ENCODE results near the gene LDLRAP1. TPM values are rescaled to one million over a fixed set of nuclear protein-coding genes. Genes with fewer than 3 reads are reported as not detected.

LDLRAP1 gene
- total RNA-seq: 10 to 100 TPM; 16.7 to 36.1 (median 30.5) TPM

GRCh38 chr1:25543425-25544242 lies at the start of gene LDLRAP1:
TSS of gene LDLRAP1 (plus strand) at chr1:25543606. CDS start at chr1:25543699, 93 bp downstream.
- TF ChIP-seq POLR2A (IDR thresholded peaks at IDR 0.05) (peak in 3 of 4 donors; percentile 65 to 94 (median 92)), POLR2AphosphoS5 (IDR thresholded peaks at IDR 0.05) (peak; percentile 28 to 92), EP300 (IDR thresholded peaks at IDR 0.05) (no peak), CTCF (IDR thresholded peaks at IDR 0.05) (peak in 4 of 6 experiments; percentile 10 to 30 (median 16))
- Histone ChIP-seq H3K27ac (peak within 1 kb of the TSS; percentile 76 to 95 (median 82)), H3K9me3 (no peaks in the 10 kb centered on the region), H3K27me3 (no peaks in the 10 kb centered on the region), H3K4me1 (peaks cover 26 to 47% (median 30%) of the 10 kb centered on the region in 4 donors), H3K36me3 (no peaks in the 10 kb centered on the region), H3K4me3 (peak within 1 kb of the TSS; percentile 91 to 98 (median 96))
- ATAC-seq (ENCODE audit: low FRiP score in 2 of 2): peak; percentile 91 to 98
- peak; percentile 75 to 96 for DNase-seq
- WGBS, 2 donors: 0% methylated on average over 37 of the region's 99 CpGs; no CpG with 5 or more reads in 1 of the 2 donors

GRCh38 chr1:25494952-25495351 lies 48.5 kb upstream of the LDLRAP1 start:
- H3K4me1 ChIP-seq: no peaks in the 10 kb centered on the region
- H3K27me3 ChIP-seq: no peaks in the 10 kb centered on the region
- peaks cover 24 to 90% (median 55%) of the 10 kb centered on the region in 4 donors for H3K36me3 ChIP-seq
- no peak for TF ChIP-seq CTCF (IDR thresholded peaks at IDR 0.05)
- TF ChIP-seq EP300 (IDR thresholded peaks at IDR 0.05): no peak
- no peak for TF ChIP-seq POLR2AphosphoS5 (IDR thresholded peaks at IDR 0.05)
- TF ChIP-seq POLR2A (IDR thresholded peaks at IDR 0.05): no peak
- no peaks in the 10 kb centered on the region for H3K9me3 ChIP-seq
- ATAC-seq (ENCODE audit: low FRiP score in 2 of 2): no peak
- no peak overlapping the region for H3K4me3 ChIP-seq
- DNase-seq: no peak
- H3K27ac ChIP-seq: no peak overlapping the region
- WGBS, 2 donors: 72 to 81% methylated on average over 3 of the region's 3 CpGs

GRCh38 chr1:25500694-25501093 lies 42.7 kb upstream of the LDLRAP1 start:
- Histone ChIP-seq H3K36me3 (peaks cover 8 to 35% (median 16%) of the 10 kb centered on the region in 4 donors), H3K9me3 (no peaks in the 10 kb centered on the region), H3K4me1 (peaks cover 0 to 11% (median 10%) of the 10 kb centered on the region in 4 donors), H3K27me3 (no peaks in the 10 kb centered on the region), H3K27ac (peak overlapping the region in 1 of 4 donors; percentile 7), H3K4me3 (no peak overlapping the region)
- ATAC-seq (ENCODE audit: low FRiP score in 2 of 2) (no peak), DNase-seq (no peak)
- 74 to 84% methylated on average over 1 of the region's 1 CpG for WGBS, 2 donors
- no peak for TF ChIP-seq POLR2A (IDR thresholded peaks at IDR 0.05)

- Histone ChIP-seq H3K36me3 (peaks cover 8 to 28% (median 13%) of the 10 kb centered on the region in 4 donors), H3K9me3 (no peaks in the 10 kb centered on the region), H3K27ac (peak overlapping the region in 1 of 4 donors; percentile 7), H3K27me3 (no peaks in the 10 kb centered on the region), H3K4me1 (peaks cover 0 to 17% (median 12%) of the 10 kb centered on the region in 4 donors), H3K4me3 (no peak overlapping the region)
- ATAC-seq (ENCODE audit: low FRiP score in 2 of 2) (peak in 1 of 2 donors; percentile 47), DNase-seq (no peak)
- TF ChIP-seq CTCF (IDR thresholded peaks at IDR 0.05) (peak in 1 of 6 experiments; percentile 15), EP300 (IDR thresholded peaks at IDR 0.05) (no peak)
- 72 to 79% methylated on average over 7 of the region's 7 CpGs for WGBS, 2 donors
Observed at GRCh38 chr1:25501235-25502058, 42.0 kb upstream of the LDLRAP1 start.

GRCh38 chr1:25502957-25503356 lies 40.4 kb upstream of the LDLRAP1 start:
- Histone ChIP-seq H3K27me3 (no peaks in the 10 kb centered on the region), H3K4me1 (peaks cover 0 to 21% (median 12%) of the 10 kb centered on the region in 4 donors), H3K4me3 (no peak overlapping the region), H3K36me3 (peaks cover 3 to 15% (median 9%) of the 10 kb centered on the region in 4 donors), H3K27ac (no peak overlapping the region), H3K9me3 (no peaks in the 10 kb centered on the region)
- DNase-seq (no peak), ATAC-seq (ENCODE audit: low FRiP score in 2 of 2) (no peak)
- TF ChIP-seq POLR2A (IDR thresholded peaks at IDR 0.05) (no peak), EP300 (IDR thresholded peaks at IDR 0.05) (no peak), CTCF (IDR thresholded peaks at IDR 0.05) (no peak), POLR2AphosphoS5 (IDR thresholded peaks at IDR 0.05) (no peak)
- 66 to 68% methylated on average over 4 of the region's 4 CpGs for WGBS, 2 donors

All from upper lobe of left lung (tissue), 6 donors.